Middle frontal gyrus (tissue), 1 donor: ENCODE measurements around the gene ZBTB7B.
"Not testable (repeated sequence)": the region's sequence is repeated elsewhere in the genome, so short reads cannot be mapped to it uniquely, and the experiment has no call there.

Source experiments
- DNase-seq: peaks from one replicate; pipeline ENCODE4 v3.0.0-alpha.2; 2015; ENCODE audit warnings: low spot score; ENCODE audit errors: extremely low spot score

ZBTB7B gene

DNA sequence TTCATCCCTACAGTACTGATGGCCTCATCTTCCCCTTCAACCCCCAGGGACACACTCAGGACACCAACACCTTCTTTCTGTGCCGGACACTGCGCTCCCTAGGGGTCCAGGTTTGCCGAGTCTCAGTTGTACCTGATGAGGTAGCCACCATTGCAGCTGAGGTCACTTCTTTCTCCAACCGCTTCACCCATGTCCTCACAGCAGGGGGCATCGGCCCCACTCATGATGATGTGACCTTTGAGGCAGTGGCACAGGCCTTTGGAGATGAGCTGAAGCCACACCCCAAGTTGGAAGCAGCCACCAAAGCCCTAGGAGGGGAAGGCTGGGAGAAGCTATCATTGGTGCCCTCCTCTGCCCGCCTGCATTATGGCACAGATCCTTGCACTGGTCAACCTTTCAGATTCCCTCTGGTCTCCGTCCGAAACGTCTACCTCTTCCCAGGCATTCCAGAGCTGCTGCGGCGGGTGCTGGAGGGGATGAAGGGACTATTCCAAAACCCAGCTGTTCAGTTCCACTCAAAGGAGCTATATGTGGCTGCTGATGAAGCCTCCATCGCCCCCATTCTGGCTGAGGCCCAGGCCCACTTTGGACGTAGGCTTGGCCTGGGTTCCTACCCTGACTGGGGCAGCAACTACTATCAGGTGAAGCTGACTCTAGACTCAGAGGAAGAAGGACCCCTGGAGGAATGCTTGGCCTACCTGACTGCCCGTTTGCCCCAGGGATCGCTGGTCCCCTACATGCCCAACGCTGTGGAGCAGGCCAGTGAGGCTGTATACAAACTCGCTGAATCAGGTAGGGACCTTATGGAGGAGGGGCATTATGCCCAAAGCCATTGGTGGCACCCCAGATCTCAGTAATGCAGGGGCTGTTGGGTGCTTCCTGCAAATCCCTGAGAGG is 14.3 kb upstream of the ZBTB7B start:
- DNase-seq: no peak

DNA sequence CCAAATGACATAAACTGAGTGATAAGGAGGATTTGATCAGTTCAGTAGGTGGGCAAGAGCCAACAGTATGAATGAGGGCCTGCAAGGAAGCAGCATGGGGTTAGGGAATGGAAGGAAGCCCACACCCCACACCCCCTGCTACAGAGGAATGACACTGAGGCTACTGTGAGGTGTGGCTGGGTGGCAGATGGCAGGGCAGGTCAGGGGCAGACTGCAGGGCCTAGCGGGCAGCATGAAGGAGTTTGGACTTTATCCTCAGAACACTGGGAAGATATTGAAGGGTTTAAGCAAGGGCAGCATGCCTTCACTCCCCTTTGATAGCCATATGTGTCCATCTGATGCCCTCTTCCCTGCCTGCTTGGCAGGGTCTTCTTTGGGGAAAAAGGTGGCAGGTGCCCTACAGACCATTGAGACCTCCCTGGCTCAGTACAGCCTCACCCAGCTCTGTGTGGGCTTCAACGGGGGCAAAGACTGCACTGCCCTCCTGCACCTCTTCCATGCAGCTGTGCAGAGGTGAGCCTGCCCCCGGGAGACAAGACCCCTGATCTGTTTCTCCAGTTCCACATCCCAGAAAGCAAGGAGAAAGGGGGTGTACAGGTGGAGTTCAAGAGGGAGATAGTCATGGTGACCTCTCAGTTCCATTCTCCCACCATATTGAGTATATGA is 13.3 kb upstream of the ZBTB7B start:
- DNase-seq: no peak

DNA sequence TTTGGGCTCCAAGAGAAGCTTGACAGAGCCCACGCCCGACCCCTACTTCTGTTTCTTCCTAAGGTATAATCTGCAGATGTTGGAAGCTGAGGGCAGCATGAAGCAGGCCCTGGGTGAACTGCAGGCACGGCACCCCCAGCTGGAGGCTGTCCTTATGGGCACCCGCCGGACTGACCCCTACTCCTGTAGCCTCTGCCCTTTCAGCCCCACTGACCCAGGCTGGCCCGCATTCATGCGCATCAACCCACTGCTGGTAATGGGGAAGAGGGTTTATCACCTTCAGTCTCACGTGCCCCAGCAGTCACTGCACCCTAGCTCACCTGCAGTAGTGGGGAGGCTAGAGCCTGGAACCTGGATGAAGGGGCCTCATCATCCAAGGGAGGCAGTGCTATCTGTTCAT is 12.3 kb upstream of the ZBTB7B start:
- DNase-seq: no peak

DNA sequence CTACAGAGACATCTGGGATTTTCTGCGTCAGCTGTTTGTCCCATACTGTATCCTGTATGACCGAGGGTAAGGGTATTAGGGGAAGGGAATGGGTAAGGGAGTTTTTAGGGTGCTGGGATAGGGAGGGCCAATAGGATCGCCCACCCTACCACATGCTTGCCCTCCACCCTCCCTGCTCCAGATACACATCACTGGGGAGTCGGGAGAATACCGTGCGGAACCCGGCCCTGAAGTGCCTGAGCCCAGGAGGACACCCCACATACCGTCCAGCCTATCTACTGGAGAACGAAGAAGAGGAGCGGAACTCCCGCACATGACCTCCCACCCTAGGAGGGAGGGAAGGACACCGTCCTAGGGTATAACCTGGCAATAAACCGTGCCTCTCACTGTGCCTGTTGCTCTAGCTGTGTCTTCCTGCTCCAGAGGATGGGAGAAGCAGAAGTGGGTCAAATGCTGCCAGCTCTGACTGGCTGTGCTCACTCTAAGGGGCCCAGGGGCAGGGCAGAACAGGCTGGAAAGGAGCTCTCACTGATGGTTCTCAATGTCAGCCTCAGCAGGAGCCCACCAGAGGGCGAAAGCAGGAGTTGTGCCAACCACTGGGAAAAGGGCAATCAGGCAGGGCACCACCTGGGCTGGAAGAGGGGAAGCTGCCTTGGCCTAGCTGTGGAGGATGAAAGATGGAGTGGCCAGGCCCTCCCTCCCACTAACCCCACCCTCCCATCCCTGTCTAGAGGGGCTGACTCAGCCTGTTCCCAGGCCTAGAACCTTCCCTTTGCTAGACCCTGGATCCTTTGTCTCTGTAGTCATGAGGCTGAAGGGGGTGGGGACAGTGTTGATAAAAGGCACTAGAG is 9.7 kb upstream of the ZBTB7B start:
- DNase-seq: no peak

DNA sequence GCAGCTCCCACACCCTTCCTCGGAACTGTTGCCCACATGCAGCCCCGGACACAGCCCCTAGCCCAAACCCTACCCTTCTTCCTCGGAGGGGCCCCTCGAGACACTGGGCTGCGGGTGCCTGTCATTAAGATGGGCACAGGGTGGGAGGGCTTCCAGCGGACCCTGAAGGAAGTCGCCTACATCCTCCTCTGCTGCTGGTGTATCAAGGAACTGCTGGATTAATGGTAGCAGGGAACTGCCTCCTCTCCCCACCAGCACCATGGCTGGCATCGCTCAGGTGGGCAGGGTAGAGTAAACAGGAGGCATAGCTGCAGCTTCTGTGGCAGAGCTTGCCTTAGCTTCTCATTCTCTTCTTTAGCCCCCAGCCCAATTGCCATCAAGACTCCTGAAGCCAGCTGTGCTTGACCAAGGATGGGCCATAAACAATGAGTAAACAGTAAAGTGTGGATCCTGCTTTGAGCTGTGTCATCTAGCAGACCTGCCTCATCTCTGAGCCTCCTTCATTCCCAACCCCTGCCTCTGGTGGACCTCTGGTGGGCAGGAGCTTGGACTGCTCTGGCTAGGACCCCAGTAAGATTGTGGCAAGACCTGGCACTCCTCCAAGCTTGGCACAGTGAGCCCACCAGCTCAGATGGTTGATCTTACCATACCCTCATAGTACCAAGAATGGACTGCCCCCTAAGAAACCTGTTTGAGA is 8.9 kb upstream of the ZBTB7B start, which contains the start of gene LENEP:
Gene LENEP (plus strand): TSS at position 15 of the 697 bp plus-strand sequence. CDS start 22 bp downstream, at position 37.
- no peak for DNase-seq

DNA sequence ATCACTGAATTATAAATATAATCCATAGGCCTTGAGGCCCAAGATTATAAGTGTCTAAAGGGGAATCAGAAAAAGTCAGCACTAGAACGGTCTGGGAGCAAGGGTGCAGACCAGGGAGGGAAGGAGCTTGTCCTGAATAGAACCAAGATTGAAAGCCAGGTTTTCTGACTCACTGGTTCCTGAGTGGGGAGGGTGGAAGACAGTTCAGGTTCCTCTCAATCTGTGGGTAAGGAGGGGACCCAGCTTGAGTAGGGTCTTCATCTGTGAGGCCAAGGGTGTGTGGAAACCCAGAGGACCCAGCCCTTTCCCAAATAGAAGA is 8.4 kb upstream of the ZBTB7B start:
- DNase-seq: no peak

DNA sequence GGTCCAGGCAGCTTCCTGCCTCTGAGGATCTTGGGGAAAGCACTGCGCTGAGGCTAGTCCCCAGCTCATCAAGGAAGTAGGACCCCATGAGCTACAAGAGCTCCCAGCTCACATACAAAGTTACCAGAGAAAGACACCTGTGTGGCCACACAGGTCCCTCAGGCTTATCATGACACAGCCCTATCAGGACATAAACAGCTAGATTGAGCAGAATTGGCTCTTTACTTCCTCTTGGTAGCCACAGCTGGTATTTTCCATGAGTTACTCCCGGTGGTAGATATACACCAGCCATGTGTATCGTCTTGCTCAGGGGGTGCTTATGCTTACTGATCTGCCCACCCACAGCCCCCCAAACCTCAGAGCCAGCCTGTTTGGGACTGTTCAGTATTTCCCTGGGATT is 8.0 kb upstream of the ZBTB7B start:
- no peak for DNase-seq

DNA sequence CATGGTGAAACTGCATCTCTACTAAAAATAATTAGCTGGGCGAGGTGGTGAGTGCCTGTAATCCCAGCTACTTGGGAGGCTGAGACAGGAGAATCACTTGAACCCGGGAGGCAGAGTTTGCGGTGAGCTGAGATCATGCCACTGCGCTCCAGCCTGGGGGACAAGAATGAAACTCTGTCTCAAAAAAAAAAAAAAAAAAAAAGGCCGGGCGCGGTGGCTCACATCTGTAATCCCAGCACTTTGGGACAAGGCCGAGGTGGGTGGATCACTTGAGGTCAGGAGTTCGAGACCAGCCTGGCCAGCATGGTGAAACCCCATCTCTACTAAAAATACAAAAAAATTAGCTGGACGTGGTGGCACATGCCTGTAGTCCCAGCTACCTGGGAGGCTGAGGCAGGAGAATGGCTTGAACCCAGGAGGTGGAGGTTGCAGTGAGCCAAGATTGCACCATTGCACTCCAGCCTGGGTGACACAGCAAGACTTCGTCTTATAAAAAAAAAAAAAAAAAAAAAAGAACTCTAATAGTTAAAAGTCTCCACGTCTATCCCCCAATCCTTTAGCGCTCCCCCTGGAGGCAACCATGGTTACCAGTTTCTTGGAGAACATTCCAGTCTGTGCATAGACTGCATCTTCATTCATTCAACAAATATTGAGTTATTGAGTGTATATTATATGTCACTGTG is 7.2 kb upstream of the ZBTB7B start:
- not testable (repeated sequence) for DNase-seq

DNA sequence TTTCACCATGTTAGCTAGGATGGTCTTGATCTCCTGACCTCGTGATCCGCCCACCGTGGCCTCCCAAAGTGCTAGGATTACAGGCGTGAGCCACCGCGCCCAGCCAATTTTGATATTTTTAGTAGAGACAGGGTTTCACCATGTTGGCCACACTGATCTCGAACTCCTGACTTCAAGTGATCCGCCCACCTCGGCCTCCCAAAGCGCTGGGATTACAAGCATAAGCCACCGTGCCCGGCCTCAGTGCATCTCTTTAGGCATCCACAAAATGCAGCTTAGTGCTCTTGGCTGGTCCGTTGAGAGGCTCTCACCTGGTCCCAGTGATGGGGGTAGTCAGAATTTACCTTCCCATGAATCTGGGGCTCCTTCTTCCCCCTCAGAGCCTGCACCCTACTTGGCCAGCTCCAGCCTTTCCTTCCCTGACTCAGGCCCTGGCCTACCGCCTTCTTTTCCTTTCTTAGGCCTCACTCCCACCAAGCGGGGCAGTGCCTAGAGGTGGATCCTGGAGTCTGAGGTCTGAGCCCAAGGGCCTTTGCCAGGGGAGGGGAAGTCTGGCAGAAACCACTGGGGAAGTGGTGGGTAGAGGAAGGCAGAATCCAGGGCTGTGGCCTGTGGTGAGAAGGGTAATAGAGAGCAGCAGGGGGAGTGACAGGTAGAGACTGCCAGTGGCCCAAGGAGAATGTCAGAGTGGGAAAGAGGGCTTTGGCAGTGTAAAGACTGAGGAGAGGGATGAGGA is 5.5 kb upstream of the ZBTB7B start:
- no peak for DNase-seq

DNA sequence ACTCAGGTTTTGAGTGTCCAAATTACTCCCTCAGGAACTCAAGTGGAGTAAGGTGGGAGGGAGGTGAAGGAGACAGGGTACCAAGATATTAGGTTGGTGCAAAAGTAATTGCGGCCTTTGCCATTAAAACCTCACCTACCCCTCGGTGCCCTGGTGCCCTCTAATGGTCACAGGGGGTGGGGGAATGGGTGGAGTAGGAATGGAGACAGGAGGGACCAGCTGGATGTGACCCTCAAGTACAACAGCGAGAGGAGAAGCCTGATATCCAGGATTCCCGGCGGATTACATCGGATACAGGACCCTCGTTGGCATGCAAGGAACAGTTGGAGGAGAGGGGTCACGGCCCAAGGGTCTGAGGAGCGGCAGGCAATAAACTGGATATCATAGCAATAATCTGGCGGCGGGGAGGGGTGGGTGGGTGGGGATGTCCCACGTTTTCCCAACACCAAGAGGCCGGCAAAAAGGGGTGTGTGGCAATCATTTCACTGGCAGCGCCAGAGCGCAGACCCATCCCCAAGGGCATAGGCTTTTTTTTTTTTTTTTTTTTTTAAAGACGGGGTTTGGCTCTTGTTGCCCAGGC is 4.3 kb upstream of the ZBTB7B start:
- no peak for DNase-seq

DNA sequence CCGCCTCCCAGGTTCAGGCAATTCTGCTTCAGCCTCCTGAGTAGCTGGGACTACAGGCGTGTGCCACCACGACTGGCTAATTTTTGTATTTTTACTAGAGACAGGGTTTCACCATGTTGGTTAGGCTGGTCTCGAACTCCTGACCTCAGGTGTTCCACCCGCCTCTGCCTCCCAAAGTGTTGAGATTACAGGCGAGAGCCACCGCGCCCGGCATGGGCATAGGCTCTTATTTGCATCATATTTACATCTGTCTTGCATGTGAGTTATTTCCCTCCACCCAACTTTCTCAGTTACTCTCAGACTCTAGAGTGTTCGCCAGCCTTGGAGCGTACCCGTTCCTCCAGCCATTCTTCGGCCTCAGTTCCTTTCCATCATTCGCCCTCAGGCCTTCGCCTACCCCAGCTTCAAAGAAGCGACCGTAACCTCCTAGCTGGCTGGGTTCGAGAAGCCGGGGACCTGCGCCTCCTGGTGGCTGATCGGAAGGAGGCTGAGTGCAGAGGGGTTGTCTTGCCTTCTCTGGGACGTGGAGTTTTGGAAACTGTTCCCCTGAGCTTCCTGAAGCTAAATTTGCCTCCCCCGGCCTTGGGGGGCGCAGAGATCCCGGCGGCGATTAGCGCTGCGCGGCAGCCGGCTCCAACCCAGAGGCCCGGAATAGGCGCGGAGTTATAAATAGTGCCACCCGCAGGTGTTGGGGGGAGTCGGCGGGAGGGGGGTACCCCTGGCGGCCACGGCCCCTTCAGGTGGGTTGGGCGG is 3.6 kb upstream of the ZBTB7B start:
- no peak for DNase-seq

DNA sequence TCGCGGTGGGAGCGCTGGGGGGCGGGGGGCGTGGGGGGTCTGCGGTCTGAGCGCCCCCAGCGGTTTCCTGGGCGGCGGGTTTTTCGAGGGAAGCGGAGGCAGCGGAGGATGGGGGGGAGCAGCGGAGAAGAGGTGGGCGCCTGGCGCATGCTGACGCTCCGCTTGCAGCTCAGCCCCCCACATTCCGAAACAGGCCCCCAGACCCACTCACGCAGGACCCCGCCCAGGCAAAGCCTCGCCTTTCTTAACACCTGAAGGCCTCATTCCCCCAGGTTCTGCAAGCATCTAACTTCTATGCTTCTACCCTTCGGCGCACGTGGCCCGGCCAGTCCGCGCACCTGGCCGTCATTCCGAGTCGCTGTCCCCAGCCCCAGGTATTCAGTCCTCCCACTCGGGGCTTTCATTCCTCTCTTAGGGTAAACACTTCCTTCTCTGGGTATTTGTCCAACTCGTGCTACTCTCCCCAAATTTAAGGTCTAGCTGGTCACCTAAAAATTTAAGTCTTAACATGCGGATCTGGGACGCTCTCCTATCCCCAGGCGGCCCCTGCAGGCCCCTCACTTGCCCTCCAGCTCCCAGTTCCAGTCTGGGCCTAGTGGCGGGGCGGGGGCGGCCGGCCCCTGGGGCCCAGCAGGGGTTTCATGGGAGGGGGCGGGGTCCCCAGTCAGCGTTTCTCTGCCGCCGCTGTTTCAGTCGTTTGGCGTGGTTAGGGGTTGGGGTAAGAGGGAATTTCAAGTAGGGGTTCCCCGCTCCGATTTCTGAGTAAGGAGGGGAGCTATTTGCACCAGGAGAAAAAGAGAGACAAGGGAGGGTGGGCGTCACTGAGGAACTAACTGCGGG is 2.8 kb upstream of the ZBTB7B start:
- no peak for DNase-seq

DNA sequence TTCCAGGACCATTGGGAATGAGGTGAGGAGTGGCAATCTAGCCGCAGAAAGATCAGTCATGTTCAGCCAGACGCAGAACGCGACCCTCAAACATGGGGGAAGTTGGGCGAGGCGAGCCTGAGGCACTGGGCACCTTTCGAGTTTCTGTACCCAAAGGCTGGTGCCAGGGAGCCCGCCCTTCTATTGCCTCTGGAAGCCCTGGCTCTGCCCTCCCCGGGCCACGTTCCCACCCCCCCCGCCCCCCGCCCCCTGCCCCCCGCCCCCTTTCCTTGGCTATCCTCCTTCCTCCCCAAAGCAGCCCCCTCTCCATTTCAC is 2.2 kb upstream of the ZBTB7B start:
- no peak for DNase-seq

DNA sequence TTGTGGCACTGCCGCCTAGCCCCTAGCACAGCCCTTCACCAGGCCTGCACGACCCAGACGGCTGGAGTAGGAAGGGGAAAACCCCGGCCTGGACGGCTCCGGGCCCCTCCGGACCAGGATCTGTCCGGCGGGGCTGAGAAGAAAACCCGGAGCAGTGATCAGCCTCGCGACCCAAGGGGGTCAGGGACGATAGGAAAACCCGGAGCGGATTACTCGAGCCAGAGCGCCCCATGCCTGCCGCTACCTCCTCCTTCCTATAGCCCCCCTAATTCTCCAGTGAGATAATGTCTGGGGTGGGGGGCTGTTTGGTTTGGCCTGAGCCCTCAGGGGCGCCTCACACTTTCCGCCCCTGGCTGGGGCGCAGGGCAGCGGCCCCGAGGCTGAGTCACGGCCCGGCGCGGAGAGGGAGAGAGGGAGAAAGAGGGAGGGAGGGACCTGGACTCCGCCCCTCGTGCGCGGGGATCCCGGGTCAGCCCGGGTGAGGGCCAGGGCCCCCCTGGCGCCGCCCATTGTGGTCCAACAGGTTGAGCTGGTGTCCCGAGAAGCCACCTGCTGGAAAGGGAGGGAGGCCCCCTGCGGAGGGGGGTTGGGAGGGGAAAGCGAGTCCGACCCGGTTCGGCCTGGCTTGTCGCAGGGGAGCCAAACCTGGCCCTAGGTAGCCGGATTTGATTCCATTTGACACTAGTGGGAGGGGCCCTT is 1.7 kb upstream of the ZBTB7B start:
- peak; percentile 54 for DNase-seq

DNA sequence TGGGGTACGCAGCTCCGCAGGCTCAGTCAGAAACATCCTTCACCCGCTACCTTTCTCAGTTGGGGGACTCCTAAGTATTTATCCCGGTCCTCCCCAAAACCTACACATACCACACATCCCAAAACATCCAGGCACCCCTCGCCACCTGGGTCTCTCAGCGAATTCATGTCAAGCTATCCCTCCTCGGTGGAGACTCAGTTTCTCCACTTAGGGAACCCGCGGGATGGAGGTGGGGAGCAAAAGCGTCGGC is 1.3 kb upstream of the ZBTB7B start:
- DNase-seq: no peak

DNA sequence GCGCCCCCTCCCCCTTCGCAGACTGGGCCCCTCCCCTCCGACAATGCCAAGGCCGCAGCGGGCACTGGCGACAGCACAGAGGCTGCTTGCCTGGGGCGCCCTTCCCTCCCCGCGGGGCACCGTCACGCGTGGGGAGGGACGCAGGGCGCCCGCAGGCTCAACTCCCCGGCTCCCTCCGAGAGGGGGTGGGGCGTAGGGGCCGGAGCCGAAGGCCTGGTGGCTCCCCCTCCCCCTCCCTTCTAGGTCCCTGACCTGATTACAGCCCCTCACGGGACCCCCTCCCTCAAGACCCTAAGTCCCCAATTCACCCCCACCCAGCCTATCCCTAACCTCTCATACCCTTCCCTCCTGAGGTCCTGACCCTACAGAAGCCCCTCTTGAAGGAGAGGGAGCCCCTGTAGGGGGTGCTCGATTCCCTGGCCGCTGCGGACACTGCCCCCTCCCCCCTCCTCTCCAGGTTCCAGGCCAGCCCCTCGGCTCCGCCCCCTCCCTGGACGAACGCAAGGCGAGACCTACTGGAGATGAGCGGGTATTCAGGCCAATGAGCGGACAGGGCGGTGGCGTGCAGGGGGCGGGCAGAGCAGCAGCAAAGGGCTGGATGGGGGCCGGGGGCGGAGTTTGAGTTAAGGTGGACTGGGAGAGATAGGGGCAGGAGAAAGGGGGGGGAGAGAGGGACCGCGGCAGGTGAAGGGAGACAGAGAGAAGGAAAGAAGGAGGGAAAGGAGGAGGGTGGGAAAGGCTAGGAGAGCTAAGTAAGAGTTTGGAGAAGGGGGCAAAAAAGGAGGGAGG is 733 bp upstream of the ZBTB7B start:
- peak; percentile 96 for DNase-seq

DNA sequence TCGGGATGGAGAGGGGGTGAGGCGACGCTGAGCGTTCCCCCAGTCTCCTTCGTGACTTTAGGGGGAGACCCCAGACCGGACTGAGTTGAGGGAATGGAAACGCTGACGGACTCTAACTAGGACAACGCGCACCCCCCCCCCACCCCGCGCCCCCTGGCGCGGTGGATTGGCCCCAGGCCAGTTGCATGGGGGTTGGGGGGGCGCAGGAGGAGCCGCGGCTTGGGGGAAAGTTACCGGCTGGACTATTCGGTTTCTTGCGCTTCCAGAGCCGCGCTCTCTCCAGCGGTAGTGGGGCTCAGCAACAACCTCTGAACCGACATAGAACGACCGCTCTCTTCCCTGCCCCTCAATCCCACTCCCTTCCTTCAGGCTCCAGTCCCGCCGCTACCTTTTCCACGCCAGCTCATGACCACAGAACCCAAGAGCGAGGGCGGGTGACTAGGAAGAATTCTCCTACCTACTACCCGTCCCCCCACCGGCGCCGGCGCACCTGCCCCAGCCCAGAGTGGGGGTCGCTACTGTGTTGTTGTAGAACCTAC is 694 bp downstream of the ZBTB7B start:
- no peak for DNase-seq
